Measurements from ENCODE around the gene GSS.

- TF ChIP-seq ARNT (IDR thresholded peaks at IDR 0.05) (no peak), L3MBTL2 (conservative IDR thresholded peaks at IDR 0.05) (no peak), BHLHE40 (IDR thresholded peaks at IDR 0.05; ENCODE audit: borderline replicate concordance) (no peak), ELF4 (IDR thresholded peaks at IDR 0.05) (no peak), SP1 (IDR thresholded peaks at IDR 0.05) (no peak), CTBP1 (IDR thresholded peaks at IDR 0.05; ENCODE audit: borderline replicate concordance) (no peak), FOXM1 (IDR thresholded peaks at IDR 0.05; ENCODE audit: borderline replicate concordance) (no peak), PKNOX1 (IDR thresholded peaks at IDR 0.05) (no peak), FOXA1 (IDR thresholded peaks at IDR 0.05) (no peak), ZNF384 (IDR thresholded peaks at IDR 0.05) (no peak), LEF1 (IDR thresholded peaks at IDR 0.05; ENCODE audit: borderline replicate concordance) (no peak)
These were observed 32.8 kb downstream of the GSS start for GRCh38 chr20:34922654-34923381.
